ACC112 (cell line): ENCODE results near the gene ZNF622.
"Not testable (repeated sequence)": the region's sequence is repeated elsewhere in the genome, so short reads cannot be mapped to it uniquely, and the experiment has no call there.

Experiments used
- H2AFZ ChIP-seq: fragments of 200-600 bp; sonication (generic); one replicate; pipeline ENCODE4 v1.6.0; 2017; ENCODE audit warnings: antibody characterized with exemption, low read length; ENCODE audit not compliant: unreplicated experiment
- H3K27ac ChIP-seq: fragments of 200-600 bp; sonication (generic); 2 replicates; pipeline ENCODE4 v1.5.1; 2014; ENCODE audit warnings: low read depth, mild to moderate bottlenecking, antibody characterized with exemption, low read length, moderate library complexity
- H3K27me3 ChIP-seq: fragments of 200-600 bp; sonication (generic); 2 replicates; pipeline ENCODE4 v1.6.1; 2014; ENCODE audit warnings: mild to moderate bottlenecking, antibody characterized with exemption, low read length, moderate library complexity, mixed read lengths; ENCODE audit not compliant: insufficient read depth
- H3K36me3 ChIP-seq: fragments of 200-600 bp; sonication (generic); 2 replicates; pipeline ENCODE4 v1.6.1; 2016; ENCODE audit warnings: mild to moderate bottlenecking, antibody characterized with exemption, low read length, moderate library complexity, mixed read lengths; ENCODE audit not compliant: insufficient read depth
- H3K4me1 ChIP-seq: fragments of 200-600 bp; sonication (generic); one replicate; pipeline ENCODE4 v1.6.1; 2016; ENCODE audit warnings: low read length, mixed read lengths; ENCODE audit not compliant: insufficient read depth, unreplicated experiment, control insufficient read depth
- H3K4me3 ChIP-seq: fragments of 200-600 bp; sonication (generic); 2 replicates; pipeline ENCODE4 v1.5.1; 2014; ENCODE audit warnings: mild to moderate bottlenecking, low read depth, low read length
- H3K79me2 ChIP-seq: fragments of 200-600 bp; sonication (generic); one replicate; pipeline ENCODE4 v1.6.0; 2016; ENCODE audit warnings: low read length; ENCODE audit not compliant: control insufficient read depth, unreplicated experiment, insufficient read depth

Gene ZNF622

DNA sequence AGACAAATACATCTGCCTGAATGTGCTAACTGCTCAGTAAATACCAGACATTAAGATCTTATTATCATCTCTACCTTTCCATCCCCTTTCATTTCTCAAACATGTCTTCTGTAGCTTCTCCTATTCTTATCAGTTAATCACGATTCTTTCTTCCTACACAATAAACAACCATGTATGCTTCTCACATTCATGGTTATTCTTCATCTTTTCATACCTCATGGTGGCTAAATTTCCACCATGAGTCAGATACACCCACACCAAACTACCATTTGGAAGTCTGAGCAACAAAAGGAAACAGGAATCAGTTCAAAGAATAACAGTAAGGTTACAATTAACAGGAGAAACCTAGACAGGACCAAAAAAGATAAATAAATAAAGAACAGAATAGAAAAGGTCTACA is 7.7 kb downstream of the ZNF622 start:
- no peak overlapping the region for H2AFZ ChIP-seq
- no peak overlapping the region for H3K4me3 ChIP-seq
- H3K36me3 ChIP-seq, result peaks cover 34% of the 10 kb centered on the region
- H3K4me1 ChIP-seq, result peaks cover 78% of the 10 kb centered on the region
- peaks cover 69% of the 10 kb centered on the region for H3K79me2 ChIP-seq
- peak overlapping the region; percentile 88 for H3K27ac ChIP-seq
- no peaks in the 10 kb centered on the region for H3K27me3 ChIP-seq

DNA sequence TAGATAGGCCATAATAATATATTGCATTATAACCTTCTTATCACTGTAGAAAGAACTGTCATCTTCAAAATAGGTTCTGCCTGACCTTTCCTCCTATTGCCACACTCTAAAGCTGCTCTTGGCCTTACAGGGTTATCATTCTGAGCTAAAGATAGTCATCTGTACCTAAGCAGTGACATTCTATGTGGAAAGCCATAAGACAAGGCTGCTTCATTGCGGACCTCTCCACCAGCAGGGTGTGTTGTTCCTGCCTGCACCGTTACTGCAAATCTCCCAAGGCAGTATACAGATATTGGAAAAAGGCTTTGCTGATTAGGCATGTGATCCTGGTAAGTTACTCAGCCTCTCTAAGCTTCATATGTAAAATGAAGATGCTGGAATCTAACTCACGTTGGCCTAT is 8.1 kb downstream of the ZNF622 start:
- peaks cover 76% of the 10 kb centered on the region for H3K4me1 ChIP-seq
- peaks cover 66% of the 10 kb centered on the region for H3K79me2 ChIP-seq
- no peaks in the 10 kb centered on the region for H3K27me3 ChIP-seq
- H3K27ac ChIP-seq, result peak overlapping the region; percentile 88
- peaks cover 30% of the 10 kb centered on the region for H3K36me3 ChIP-seq
- H2AFZ ChIP-seq, result no peak overlapping the region
- no peak overlapping the region for H3K4me3 ChIP-seq

DNA sequence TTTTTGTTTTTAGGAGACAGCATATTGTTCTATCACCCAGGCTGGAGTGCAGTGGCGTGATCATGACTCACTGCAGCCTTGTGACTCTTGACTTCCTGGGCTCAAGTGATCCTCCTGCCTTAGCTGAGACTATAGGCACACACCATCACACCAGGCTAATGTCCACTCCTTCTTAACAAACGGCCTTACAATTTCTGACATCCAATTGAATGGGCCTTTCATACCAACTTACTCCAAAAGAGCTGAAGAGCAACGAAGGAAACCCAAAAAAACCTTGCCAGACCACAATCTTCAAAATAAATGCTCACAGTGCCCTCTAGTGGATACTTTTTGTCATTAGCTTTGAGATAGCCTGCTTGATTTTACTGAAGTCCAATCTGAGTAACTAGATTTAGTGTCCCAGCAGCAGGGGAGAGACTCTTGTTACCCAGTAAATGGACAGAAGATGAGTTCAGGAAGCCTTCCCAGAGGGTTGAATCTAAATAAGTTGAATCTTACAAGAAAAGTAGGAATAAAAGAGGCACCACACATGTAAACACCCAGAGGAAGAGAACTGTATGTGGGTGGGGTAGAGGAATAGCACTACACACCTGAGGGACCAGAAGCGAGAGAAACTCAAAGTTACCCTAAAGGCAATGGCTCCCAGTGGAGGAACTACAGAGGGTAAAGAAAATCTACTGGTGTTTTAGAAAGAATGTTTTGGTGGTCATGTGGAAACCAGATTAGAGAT is 9.3 kb downstream of the ZNF622 start:
- H3K27ac ChIP-seq, result peak overlapping the region; percentile 88

DNA sequence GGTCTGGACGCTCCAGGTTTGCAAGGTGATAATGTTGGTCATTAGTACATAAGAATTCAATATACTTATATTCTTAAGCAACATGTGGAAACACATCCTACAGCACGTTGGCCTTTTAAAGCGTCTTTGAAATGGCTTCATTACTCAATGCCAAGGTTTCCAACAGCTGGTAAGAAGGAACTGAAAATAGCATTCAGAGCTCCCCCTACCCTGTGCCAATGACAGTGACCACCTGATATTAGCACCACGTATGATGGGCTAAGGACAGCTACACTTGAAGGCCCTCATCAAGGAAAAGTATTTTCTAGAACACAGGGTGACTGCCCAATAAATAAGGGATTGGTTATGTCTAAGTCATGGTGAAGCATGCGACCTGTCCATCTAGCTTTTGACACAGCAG is 9.9 kb downstream of the ZNF622 start:
- Histone ChIP-seq H3K27ac (peak overlapping the region; percentile 88), H3K27me3 (no peaks in the 10 kb centered on the region), H3K4me3 (peak overlapping the region; percentile 1; the same call in 1 of the 2 replicates), H3K36me3 (peaks cover 34% of the 10 kb centered on the region), H3K4me1 (peaks cover 59% of the 10 kb centered on the region), H2AFZ (no peak overlapping the region), H3K79me2 (peaks cover 51% of the 10 kb centered on the region)

More for the DNA sequence above, 9.3 kb downstream of the ZNF622 start:
- H3K4me3 ChIP-seq, result no peak overlapping the region
- H3K79me2 ChIP-seq, result peaks cover 57% of the 10 kb centered on the region
- H3K36me3 ChIP-seq, result peaks cover 31% of the 10 kb centered on the region
- no peaks in the 10 kb centered on the region for H3K27me3 ChIP-seq
- peak overlapping the region; percentile 65 for H2AFZ ChIP-seq
- peaks cover 65% of the 10 kb centered on the region for H3K4me1 ChIP-seq

DNA sequence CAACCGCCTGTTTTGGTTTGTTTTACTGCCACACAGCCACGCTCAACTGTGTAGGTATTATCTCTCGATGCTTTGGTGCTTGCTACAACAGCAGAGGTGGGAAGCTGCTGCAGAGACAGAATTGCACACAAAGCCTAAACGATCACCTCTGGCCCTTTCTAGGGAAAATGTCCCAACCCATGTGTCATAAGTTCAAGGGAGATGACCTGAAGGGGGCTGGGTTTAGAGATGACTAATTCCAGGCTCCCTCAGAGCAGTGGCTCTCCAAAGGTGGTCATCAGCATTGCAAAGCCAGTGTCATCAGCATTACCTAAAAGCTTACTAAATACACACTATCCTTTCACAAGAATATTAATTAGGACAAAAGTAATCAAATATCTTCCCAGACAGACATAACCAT is 10.9 kb downstream of the ZNF622 start:
- H3K4me1 ChIP-seq, result peaks cover 51% of the 10 kb centered on the region
- H3K27ac ChIP-seq, result no peak overlapping the region
- no peaks in the 10 kb centered on the region for H3K27me3 ChIP-seq
- no peak overlapping the region for H3K4me3 ChIP-seq
- H3K36me3 ChIP-seq, result peaks cover 39% of the 10 kb centered on the region
- no peak overlapping the region for H2AFZ ChIP-seq
- H3K79me2 ChIP-seq, result peaks cover 43% of the 10 kb centered on the region

DNA sequence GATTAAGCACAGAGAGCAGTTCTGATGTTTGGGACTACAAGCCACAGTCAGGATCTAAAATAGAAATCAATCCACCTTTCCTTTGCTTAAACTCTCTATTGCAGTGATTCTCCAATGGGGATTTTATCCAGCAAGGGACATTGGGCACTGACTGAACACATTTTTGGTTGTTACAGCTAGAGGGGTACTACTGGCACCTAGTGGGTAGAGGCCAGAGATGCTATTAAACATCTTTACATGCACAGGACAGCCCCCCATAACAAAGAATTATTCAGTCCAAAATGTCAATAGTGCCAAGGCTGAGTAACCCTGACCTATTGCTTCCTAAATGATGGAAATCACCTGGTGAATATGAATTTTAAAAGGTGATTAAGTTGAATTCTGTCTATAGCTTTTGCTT is 12.0 kb downstream of the ZNF622 start:
- Histone ChIP-seq H3K27ac (no peak overlapping the region), H3K36me3 (peaks cover 41% of the 10 kb centered on the region)

DNA sequence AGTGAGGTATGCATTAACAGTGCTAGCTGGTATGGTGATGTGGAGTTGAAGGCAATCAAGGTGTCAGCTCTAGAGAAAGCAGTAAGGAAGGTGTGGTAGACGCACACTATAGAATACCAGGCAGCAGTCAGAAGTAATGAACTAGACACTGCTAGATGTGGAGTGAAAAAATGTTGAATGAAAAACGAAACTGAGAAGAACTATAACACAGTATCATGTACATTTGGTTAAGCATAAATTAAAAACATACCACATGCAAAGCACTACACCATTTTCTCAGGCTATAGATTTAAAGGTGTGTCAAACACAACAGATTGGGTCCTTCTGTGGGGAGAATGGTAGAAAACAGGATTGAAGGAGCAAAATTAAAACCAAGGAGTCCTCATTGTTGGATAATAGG is 15.4 kb downstream of the ZNF622 start:
- Histone ChIP-seq H3K36me3 (peaks cover 35% of the 10 kb centered on the region), H2AFZ (no peak overlapping the region), H3K27ac (no peak overlapping the region), H3K4me3 (no peak overlapping the region), H3K27me3 (no peaks in the 10 kb centered on the region), H3K4me1 (peaks cover 7% of the 10 kb centered on the region), H3K79me2 (peaks cover 18% of the 10 kb centered on the region)

More for the DNA sequence above, 12.0 kb downstream of the ZNF622 start:
- Histone ChIP-seq H3K4me3 (no peak overlapping the region), H3K27me3 (no peaks in the 10 kb centered on the region), H3K79me2 (peaks cover 33% of the 10 kb centered on the region), H2AFZ (no peak overlapping the region), H3K4me1 (peaks cover 42% of the 10 kb centered on the region)

DNA sequence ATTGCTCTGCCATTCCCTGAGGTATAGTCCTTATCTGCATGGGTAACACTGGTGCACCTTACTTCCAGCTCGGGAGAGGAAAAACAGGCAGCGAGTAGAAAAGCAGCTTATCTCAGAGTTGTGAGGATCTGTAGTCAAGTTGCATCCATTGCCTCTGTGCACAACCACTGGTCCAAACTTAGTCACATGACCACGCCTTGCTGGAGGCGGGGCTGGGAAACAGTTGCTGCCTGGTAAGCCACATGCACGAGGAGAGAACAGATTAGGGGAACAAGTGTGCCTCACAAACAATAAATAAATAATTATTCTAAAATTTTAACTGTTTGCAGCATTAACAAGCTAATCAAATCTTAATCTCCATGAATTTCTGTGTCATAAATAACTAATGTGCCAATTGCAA is 18.6 kb downstream of the ZNF622 start:
- H3K79me2 ChIP-seq, result no peaks in the 10 kb centered on the region
- H3K4me3 ChIP-seq, result no peak overlapping the region
- H3K27me3 ChIP-seq, result no peaks in the 10 kb centered on the region
- peaks cover 30% of the 10 kb centered on the region for H3K36me3 ChIP-seq
- H2AFZ ChIP-seq, result no peak overlapping the region
- no peaks in the 10 kb centered on the region for H3K4me1 ChIP-seq
- H3K27ac ChIP-seq, result no peak overlapping the region

DNA sequence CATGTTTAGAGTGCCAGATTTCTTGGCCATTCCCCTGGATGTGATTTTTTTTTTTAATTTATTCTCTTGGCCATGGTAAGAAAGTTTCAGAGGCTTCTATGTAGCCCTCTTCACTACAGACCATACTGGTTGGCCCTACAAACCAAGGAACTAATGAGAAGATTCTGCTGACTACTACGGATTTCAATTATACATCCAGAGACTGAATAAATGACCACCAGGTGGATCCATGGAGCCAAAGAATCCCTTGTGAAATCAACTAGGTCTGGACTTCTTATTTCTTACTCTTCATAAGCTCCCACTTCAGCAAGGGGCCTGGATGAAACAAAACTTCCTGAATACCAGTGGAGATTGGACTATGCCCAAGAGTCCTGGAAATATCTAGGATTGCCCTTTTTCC is 27.6 kb downstream of the ZNF622 start:
- Histone ChIP-seq H3K4me1 (no peaks in the 10 kb centered on the region), H3K27ac (no peak overlapping the region), H3K36me3 (no peaks in the 10 kb centered on the region), H2AFZ (no peak overlapping the region), H3K4me3 (no peak overlapping the region), H3K79me2 (no peaks in the 10 kb centered on the region), H3K27me3 (peaks cover 24% of the 10 kb centered on the region)

DNA sequence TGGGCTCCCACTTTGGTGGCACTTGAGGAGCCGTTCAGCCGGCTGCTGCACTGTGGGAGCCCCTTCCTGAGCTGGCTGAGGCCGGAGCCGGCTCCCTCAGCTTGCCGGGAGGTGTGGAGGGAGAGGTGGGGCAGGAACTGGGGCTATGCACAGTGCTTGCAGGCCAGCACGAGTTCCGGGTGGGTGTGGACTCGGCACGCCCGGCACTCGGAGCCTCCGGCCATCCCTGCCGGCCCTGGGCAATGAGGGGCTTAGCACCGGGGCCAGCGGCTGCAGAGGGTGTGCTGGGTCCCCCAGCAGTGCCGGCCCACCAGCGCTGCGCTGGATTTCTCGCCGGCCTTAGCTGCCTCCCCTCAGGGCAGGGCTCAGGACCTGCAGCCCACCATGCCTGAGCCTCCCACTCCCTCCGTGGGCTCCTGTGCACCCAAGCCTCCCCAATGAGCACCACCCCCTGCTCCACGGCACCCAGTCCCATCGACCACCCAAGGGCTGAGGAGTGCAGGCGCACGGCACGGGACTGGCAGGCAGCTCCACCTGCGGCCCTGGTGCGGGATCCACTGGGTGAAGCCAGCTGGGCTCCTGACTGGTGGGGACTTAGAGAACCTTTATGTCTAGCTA is 29.4 kb downstream of the ZNF622 start:
- not testable (repeated sequence) for H3K27ac ChIP-seq, H3K36me3 ChIP-seq, H2AFZ ChIP-seq, H3K79me2 ChIP-seq, H3K4me1 ChIP-seq, H3K4me3 ChIP-seq
- H3K27me3 ChIP-seq, result peaks cover 42% of the 10 kb centered on the region

DNA sequence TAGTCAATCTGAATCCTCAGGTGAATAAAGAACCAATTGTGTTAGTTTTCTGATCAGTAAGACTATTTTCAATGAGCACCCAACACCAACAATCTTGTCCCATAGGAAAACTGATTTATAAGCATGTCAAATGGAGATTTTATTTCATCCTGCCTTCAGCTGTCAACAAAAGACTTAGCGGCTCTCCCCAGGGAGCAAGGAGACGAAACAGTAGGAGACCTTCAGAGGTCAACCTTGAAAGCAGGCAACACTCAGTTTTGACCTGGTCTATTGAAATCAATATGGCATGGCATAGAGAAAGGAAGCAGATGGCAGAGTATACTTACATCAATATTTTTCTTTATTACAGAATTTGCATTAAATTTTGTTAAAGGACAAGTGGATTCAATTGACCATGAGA is 34.1 kb downstream of the ZNF622 start:
- no peak overlapping the region for H3K27ac ChIP-seq
- H3K79me2 ChIP-seq, result no peaks in the 10 kb centered on the region
- peaks cover 75% of the 10 kb centered on the region for H3K27me3 ChIP-seq
- H3K4me1 ChIP-seq, result no peaks in the 10 kb centered on the region
- H3K36me3 ChIP-seq, result no peaks in the 10 kb centered on the region
- H3K4me3 ChIP-seq, result no peak overlapping the region
- H2AFZ ChIP-seq, result no peak overlapping the region
